ENCODE data around the gene TFDP1.

The TFDP1 gene

DNA sequence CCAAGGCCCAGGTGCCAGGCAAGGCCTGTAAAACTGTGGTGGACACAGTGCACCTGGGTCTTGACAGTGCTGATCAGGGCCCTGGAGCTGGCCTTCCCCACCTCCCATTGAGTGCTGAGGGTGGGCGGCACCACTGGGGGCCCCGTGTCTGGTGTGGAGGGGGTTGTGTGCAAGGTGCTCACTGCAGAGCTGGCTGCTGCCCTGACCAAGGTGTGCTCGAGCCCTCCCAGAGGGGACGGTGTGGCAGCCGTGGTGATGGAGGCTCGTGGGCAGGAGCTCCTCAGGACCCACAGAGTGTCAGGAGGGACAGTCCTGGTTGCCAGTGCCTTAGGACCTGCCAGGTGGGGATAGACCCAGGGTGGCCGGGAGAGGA lies 50.5 kb downstream of the TFDP1 start:
- TF ChIP-seq, protein P1, sequence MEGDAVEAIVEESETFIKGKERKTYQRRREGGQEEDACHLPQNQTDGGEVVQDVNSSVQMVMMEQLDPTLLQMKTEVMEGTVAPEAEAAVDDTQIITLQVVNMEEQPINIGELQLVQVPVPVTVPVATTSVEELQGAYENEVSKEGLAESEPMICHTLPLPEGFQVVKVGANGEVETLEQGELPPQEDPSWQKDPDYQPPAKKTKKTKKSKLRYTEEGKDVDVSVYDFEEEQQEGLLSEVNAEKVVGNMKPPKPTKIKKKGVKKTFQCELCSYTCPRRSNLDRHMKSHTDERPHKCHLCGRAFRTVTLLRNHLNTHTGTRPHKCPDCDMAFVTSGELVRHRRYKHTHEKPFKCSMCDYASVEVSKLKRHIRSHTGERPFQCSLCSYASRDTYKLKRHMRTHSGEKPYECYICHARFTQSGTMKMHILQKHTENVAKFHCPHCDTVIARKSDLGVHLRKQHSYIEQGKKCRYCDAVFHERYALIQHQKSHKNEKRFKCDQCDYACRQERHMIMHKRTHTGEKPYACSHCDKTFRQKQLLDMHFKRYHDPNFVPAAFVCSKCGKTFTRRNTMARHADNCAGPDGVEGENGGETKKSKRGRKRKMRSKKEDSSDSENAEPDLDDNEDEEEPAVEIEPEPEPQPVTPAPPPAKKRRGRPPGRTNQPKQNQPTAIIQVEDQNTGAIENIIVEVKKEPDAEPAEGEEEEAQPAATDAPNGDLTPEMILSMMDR (conservative IDR thresholded peaks at IDR 0.05; ENCODE audit: low read length) = no peak
- no peak for DNase-seq (ENCODE audit: low read depth)
- no peak overlapping the region for H3K4me3 ChIP-seq (ENCODE audit: low read length)

GRCh38 chr13:113635709-113636108 lies 51.2 kb downstream of the TFDP1 start:
- TF ChIP-seq, protein P1 (conservative IDR thresholded peaks at IDR 0.05; ENCODE audit: low read length) = no peak
- no peak for DNase-seq (ENCODE audit: low read depth)
- H3K4me3 ChIP-seq (ENCODE audit: low read length) = no peak overlapping the region

- TF ChIP-seq, protein P1 (conservative IDR thresholded peaks at IDR 0.05; ENCODE audit: low read length) = no peak
- H3K4me3 ChIP-seq (ENCODE audit: low read length) = no peak overlapping the region
- DNase-seq (ENCODE audit: low read depth) = no peak
Observed at GRCh38 chr13:113636266-113636963, 51.9 kb downstream of the TFDP1 start.

DNA sequence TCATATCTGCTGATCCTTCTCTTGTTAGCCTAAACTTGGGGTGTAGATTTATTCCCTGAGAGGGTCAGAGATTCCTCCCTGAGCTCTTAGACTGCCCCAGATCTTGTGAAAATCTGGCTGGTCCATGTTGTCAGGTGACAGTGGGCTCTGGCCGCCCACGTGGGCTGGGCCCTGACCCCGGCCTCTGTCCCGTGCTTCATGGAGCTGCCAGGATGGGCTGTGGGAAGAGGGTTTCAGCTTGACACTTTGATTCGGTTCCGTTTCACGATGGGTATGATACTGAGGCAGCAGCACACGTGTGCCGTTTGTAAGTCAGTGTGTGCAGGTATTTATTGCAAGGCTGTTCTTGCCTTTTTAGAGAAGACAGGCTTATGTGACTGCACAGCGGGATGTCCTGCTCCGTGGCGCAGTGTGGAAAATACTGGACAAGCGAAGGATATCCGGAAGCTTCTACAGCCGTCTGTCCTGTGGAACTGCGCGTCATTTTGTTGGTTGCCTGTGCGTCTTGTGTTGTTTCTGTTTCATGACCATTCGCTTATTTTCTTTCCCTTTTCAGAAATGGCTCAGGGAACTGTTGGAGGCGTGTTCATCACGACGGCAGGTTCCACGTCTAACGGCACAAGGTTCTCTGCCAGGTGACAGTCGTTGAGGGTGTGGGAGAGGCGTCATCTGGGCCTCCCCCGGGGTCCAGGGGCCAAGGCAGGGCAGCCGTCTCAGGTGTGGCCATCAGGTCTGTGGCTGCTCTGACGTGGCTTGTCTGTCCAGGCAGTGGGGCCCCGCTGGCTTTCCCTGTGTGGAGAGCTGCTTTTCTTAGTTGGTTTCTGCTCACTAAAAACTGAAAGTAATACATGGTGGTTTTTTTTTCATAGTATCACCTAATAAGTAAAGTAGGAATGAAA lies 53.0 kb downstream of the TFDP1 start:
- no peak overlapping the region for H3K4me3 ChIP-seq (ENCODE audit: low read length)
- DNase-seq (ENCODE audit: low read depth) = no peak
- TF ChIP-seq, protein P1 (conservative IDR thresholded peaks at IDR 0.05; ENCODE audit: low read length) = no peak

DNA sequence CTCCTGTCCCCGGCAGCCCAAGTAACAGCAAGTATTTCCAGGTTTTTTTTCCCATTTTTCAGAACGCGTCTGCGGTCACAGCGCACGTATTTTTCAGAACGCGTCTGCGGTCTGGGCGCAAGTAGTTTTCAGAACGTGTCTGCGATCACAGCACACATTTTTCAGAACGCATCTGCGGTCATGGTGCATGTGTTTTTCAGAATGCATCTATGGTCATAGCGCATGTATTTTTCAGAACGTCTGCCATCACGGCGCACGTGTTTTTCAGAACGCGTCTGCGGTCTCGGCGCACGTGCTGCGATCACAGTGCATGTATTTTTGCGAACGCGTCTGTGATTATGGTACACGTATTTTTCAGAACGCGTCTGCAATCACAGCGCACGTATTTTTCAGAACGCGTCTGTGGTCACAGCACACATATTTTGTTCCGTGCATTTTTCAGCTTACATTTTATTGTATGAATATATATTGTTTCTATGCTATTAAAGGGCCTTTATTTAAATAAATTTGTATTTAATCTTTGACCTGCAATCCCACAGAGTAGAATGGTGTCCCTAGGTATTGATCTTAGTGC lies 53.7 kb downstream of the TFDP1 start:
- DNase-seq (ENCODE audit: low read depth) = no peak
- no peak overlapping the region for H3K4me3 ChIP-seq (ENCODE audit: low read length)
- TF ChIP-seq, protein P1 (conservative IDR thresholded peaks at IDR 0.05; ENCODE audit: low read length) = no peak

- H3K4me3 ChIP-seq (ENCODE audit: low read length) = no peak overlapping the region
- TF ChIP-seq, protein P1 (conservative IDR thresholded peaks at IDR 0.05; ENCODE audit: low read length) = no peak
Observed at GRCh38 chr13:113638806-113639205, 54.3 kb downstream of the TFDP1 start.

More at GRCh38 chr13:113638806-113639205, 54.3 kb downstream of the TFDP1 start:
- no peak for DNase-seq (ENCODE audit: low read depth)

Measured in AG10803 (cell line).